SK-N-SH (cell line): Measurements from ENCODE around the gene FAM83F. TPM values are rescaled to one million over a fixed set of nuclear protein-coding genes. Genes with fewer than 3 reads are reported as not detected.

Experiments used
- CTCF ChIA-PET: fragments of 300-600, 350-600 bp; formaldehyde crosslinking; extraction: SDS; loops from one replicate; lab custom pipeline; 2021; lab: Yijun Ruan, JAX
- POLR2A ChIA-PET: fragments of 350-600 bp; sonication (Branson Sonifier 250); formaldehyde crosslinking; extraction: SDS; loops from one replicate; lab custom pipeline; 2020; ENCODE audit warnings: antibody characterized with exemption, inconsistent platforms; lab: Yijun Ruan, JAX
- DNase-seq: peaks from one replicate; pipeline ENCODE4 v3.0.0; 2012
- H2AFZ ChIP-seq: fragments of 200-600 bp; sonication (generic); 2 replicates; pipeline ENCODE4 v1.8.1; 2016; ENCODE audit warnings: antibody characterized with exemption, mild to moderate bottlenecking, low read depth
- H3F3A ChIP-seq: fragments of 200-600 bp; sonication (generic); replicated peaks from 2 replicates; pipeline ENCODE3; 2016; ENCODE audit warnings: antibody characterized with exemption, mild to moderate bottlenecking; ENCODE audit not compliant: insufficient read depth
- H3K27ac ChIP-seq, 2 experiments: fragments of 200-500 bp in 1 of 2; fragments of 200-600 bp in 1 of 2; sonication (Bioruptor generic) in 1 of 2; sonication (generic), shearing (Covaris generic) in 1 of 2; 2 replicates each; pipeline versions ENCODE4 v1.5.1 to v1.6.1; 2014 to 2016; ENCODE audit warnings: low read depth in 2 of 2, inconsistent platforms in 1 of 2, low read length in 1 of 2, mild to moderate bottlenecking in 1 of 2, mixed read lengths in 1 of 2
- H3K27me3 ChIP-seq: fragments of 200-600 bp; sonication (generic), shearing (Covaris generic); 2 replicates; pipeline ENCODE4 v1.6.1; 2016; ENCODE audit warnings: mixed run types; ENCODE audit not compliant: insufficient read depth
- H3K36me3 ChIP-seq, 2 experiments: fragments of 200-500 bp in 1 of 2; fragments of 200-600 bp in 1 of 2; sonication (Bioruptor generic) in 1 of 2; sonication (generic) in 1 of 2; replicated peaks in 1 of 2; 2 replicates each; pipeline versions ENCODE3 to v1.5.1; 2014 to 2016; ENCODE audit warnings: low read length in 1 of 2, mild to moderate bottlenecking in 1 of 2; ENCODE audit not compliant: insufficient read depth in 2 of 2, control insufficient read depth in 1 of 2
- H3K4me1 ChIP-seq, 2 experiments: fragments of 200-500 bp in 1 of 2; fragments of 200-600 bp in 1 of 2; sonication (Bioruptor generic) in 1 of 2; sonication (generic), shearing (Covaris generic) in 1 of 2; 2 replicates each; pipeline versions ENCODE4 v1.5.1 to v1.6.1; 2014 to 2016; ENCODE audit warnings: low read depth in 1 of 2, low read length in 1 of 2, mixed run types in 1 of 2; ENCODE audit not compliant: insufficient read depth in 2 of 2, control insufficient read depth in 1 of 2
- H3K4me2 ChIP-seq: fragments of 200-600 bp; sonication (generic), shearing (Covaris generic); 2 replicates; pipeline ENCODE4 v1.6.1; 2017; ENCODE audit warnings: mixed run types
- H3K4me3 ChIP-seq, 2 experiments: fragments of 200-500 bp in 1 of 2; fragments of 200-600 bp in 1 of 2; sonication (Bioruptor generic) in 1 of 2; sonication (generic), shearing (Covaris generic) in 1 of 2; 2 replicates each; pipeline versions ENCODE4 v1.5.1 to v1.8.1; 2014 to 2016; ENCODE audit warnings: low read depth in 2 of 2, inconsistent platforms in 1 of 2, low read length in 1 of 2, mild to moderate bottlenecking in 1 of 2, mixed read lengths in 1 of 2, moderate library complexity in 1 of 2
- H3K79me2 ChIP-seq: fragments of 200-600 bp; sonication (generic); 2 replicates; pipeline ENCODE4 v1.8.1; 2017; ENCODE audit warnings: mild to moderate bottlenecking; ENCODE audit not compliant: insufficient read depth
- H3K9ac ChIP-seq: fragments of 200-600 bp; sonication (generic); 2 replicates; pipeline ENCODE4 v1.6.1; 2017; ENCODE audit warnings: mixed run types
- H3K9me2 ChIP-seq: fragments of 200-600 bp; sonication (generic); 2 replicates; pipeline ENCODE4 v1.6.1; 2017; ENCODE audit warnings: mixed run types
- H3K9me3 ChIP-seq: fragments of 200-600 bp; sonication (generic); 2 replicates; pipeline ENCODE4 v1.6.1; 2017; ENCODE audit warnings: mixed run types, mild to moderate bottlenecking, moderate library complexity
- H4K20me1 ChIP-seq: fragments of 200-600 bp; sonication (generic); 2 replicates; pipeline ENCODE4 v1.6.1; 2017; ENCODE audit warnings: mild to moderate bottlenecking, mixed run types; ENCODE audit not compliant: insufficient read depth
- ELF1 ChIP-seq: IDR thresholded peaks from 2 replicates; pipeline ENCODE4 v1.4.0; 2012
- EP300 ChIP-seq, 2 experiments: IDR thresholded peaks; 2 replicates each; pipeline versions ENCODE4 v1.4.0 to v1.6.1; 2012; ENCODE audit warnings: borderline replicate concordance in 1 of 2, low read depth in 1 of 2, low read length in 1 of 2
- EZH2phosphoT487 ChIP-seq: fragments of 200-600 bp; sonication (generic); IDR thresholded peaks from 2 replicates; pipeline ENCODE4 v1.6.1; 2017; ENCODE audit warnings: low read depth, mixed run types, mild to moderate bottlenecking, antibody characterized with exemption, moderate library complexity, borderline replicate concordance
- FOSL2 ChIP-seq: IDR thresholded peaks from 2 replicates; pipeline ENCODE4 v1.4.0; 2012; ENCODE audit warnings: low read depth, mild to moderate bottlenecking, moderate library complexity, borderline replicate concordance
- GABPA ChIP-seq: IDR thresholded peaks from 2 replicates; pipeline ENCODE4 v1.4.0; 2012; ENCODE audit warnings: low read depth, mild to moderate bottlenecking
- JUND ChIP-seq: IDR thresholded peaks from 2 replicates; pipeline ENCODE4 v1.4.0; 2012
- MEF2A ChIP-seq: IDR thresholded peaks from 2 replicates; pipeline ENCODE4 v1.4.0; 2012; ENCODE audit warnings: low read depth, borderline replicate concordance
- MXI1 ChIP-seq: IDR thresholded peaks from 2 replicates; pipeline ENCODE4 v1.6.1; 2012; ENCODE audit warnings: mild to moderate bottlenecking, low read depth, low read length, improper control_type of control experiment
- RXRA ChIP-seq: IDR thresholded peaks from 2 replicates; pipeline ENCODE4 v1.4.0; 2012; ENCODE audit warnings: low read depth, mild to moderate bottlenecking, borderline replicate concordance
- WGBS: methylation state at CpG from one replicate; pipeline ENCODE4 v1.1.6; 2017; ENCODE audit warnings: low lambda C conversion rate; 5-methylcytosine and 5-hydroxymethylcytosine counted together
- polyA plus RNA-seq, 3 experiments: library from polyadenylated mRNA; depleted of rRNA; stranded (reverse); fragments of >200 nt; gene quantifications; 2 replicates each; pipeline ENCODE4 v1.2.3, GENCODE V29; 2012
- TF ChIP-seq, protein P1 (sequence below): IDR thresholded peaks from 2 replicates; pipeline ENCODE4 v1.4.0; 2012; ENCODE audit warnings: low read depth, borderline replicate concordance
- TF ChIP-seq, protein P2 (sequence below): IDR thresholded peaks from 2 replicates; pipeline ENCODE4 v1.4.0; 2012; ENCODE audit warnings: low read depth, borderline replicate concordance
- TF ChIP-seq, protein P3 (sequence below): fragments of 150-350 bp; IDR thresholded peaks from 2 replicates; pipeline ENCODE4 v1.6.1; 2016; ENCODE audit warnings: mild to moderate bottlenecking, low read depth, low read length

FAM83F gene
- polyA plus RNA-seq, 1 of the 3 experiments (the other 2 are of a cell fraction) = not detected

DNA sequence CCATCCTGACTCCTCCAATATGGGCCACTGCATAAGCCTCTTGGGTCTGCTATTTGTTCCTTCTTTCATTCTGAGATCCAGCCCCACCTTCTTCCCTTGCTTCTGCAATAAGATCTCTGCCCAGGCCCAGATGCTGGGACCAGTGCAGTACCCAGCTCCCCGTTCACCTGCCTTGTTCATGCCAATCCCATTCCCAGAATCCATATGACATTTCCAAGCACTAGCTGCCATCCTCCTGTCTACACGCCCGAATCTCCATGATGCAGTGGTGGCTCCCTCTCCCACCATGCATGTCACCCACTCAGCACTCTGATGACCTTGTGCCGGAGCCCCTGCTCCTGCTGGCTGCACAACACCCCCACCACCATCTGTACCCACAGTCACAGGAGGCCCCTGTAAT lies 11.4 kb upstream of the FAM83F start:
- 86% methylated on average over 1 of the region's 4 CpGs for WGBS
- Histone ChIP-seq H3K79me2 (no peaks in the 10 kb centered on the region), H3K27me3 (no peaks in the 10 kb centered on the region), H4K20me1 (no peaks in the 10 kb centered on the region), H2AFZ (no peak overlapping the region), H3K4me1 (no peaks in the 10 kb centered on the region; a peak in 1 of 4 replicates), H3K9ac (no peak overlapping the region), H3K27ac (no peak overlapping the region), H3K9me2 (no peaks in the 10 kb centered on the region), H3K36me3 (no peaks in the 10 kb centered on the region), H3K9me3 (no peaks in the 10 kb centered on the region), H3K4me2 (no peak overlapping the region), H3K4me3 (no peak overlapping the region), H3F3A (no peaks in the 10 kb centered on the region)
- CTCF ChIA-PET = no interaction called here
- POLR2A ChIA-PET = no interaction called here
- TF ChIP-seq MEF2A (no peak), GABPA (no peak), MXI1 (no peak), ELF1 (no peak), RXRA (no peak)
- TF ChIP-seq, protein P1, sequence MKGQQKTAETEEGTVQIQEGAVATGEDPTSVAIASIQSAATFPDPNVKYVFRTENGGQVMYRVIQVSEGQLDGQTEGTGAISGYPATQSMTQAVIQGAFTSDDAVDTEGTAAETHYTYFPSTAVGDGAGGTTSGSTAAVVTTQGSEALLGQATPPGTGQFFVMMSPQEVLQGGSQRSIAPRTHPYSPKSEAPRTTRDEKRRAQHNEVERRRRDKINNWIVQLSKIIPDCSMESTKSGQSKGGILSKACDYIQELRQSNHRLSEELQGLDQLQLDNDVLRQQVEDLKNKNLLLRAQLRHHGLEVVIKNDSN = no peak
- TF ChIP-seq, protein P2, sequence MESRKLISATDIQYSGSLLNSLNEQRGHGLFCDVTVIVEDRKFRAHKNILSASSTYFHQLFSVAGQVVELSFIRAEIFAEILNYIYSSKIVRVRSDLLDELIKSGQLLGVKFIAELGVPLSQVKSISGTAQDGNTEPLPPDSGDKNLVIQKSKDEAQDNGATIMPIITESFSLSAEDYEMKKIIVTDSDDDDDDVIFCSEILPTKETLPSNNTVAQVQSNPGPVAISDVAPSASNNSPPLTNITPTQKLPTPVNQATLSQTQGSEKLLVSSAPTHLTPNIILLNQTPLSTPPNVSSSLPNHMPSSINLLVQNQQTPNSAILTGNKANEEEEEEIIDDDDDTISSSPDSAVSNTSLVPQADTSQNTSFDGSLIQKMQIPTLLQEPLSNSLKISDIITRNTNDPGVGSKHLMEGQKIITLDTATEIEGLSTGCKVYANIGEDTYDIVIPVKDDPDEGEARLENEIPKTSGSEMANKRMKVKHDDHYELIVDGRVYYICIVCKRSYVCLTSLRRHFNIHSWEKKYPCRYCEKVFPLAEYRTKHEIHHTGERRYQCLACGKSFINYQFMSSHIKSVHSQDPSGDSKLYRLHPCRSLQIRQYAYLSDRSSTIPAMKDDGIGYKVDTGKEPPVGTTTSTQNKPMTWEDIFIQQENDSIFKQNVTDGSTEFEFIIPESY = no peak
- no peak for DNase-seq

DNA sequence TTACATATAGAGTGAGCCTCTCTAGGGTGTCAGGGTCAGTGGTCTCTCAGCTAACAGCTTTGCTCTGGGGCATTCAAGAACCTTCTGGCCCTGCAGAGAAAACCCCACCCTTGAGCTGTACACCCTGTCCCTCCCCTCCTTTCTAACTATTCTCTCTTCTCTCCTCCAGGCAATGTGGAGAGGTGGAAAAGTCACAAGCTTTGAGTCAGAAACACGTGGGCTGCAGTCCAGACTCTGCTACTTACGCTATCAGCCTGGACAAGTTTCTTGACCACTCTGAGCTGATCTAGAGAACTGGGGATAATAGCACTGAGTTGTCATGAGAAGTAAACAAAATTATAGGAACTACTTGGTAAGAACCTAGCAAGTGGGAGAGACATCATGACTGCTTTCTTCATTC lies 10.7 kb upstream of the FAM83F start:
- Histone ChIP-seq H3K4me3 (no peak overlapping the region), H3K4me2 (no peak overlapping the region), H3K4me1 (no peaks in the 10 kb centered on the region; a peak in 1 of 4 replicates), H4K20me1 (no peaks in the 10 kb centered on the region), H3K27ac (no peak overlapping the region), H3K9me3 (no peaks in the 10 kb centered on the region), H3F3A (no peaks in the 10 kb centered on the region), H3K36me3 (no peaks in the 10 kb centered on the region), H2AFZ (no peak overlapping the region), H3K79me2 (no peaks in the 10 kb centered on the region), H3K9ac (no peak overlapping the region), H3K27me3 (no peaks in the 10 kb centered on the region)
- WGBS = 72% methylated on average over 2 of the region's 2 CpGs
- ChIA-PET CTCF (no interaction called here), POLR2A (no interaction called here)
- no peak for DNase-seq
- TF ChIP-seq EZH2phosphoT487 (no peak), MEF2A (no peak), FOSL2 (no peak), GABPA (no peak), JUND (no peak), EP300 (IDR thresholded peaks at IDR 0.05; ENCODE audit: borderline replicate concordance in 1 of 2, low read depth in 1 of 2, low read length in 1 of 2) (no peak)
- TF ChIP-seq, protein P3, sequence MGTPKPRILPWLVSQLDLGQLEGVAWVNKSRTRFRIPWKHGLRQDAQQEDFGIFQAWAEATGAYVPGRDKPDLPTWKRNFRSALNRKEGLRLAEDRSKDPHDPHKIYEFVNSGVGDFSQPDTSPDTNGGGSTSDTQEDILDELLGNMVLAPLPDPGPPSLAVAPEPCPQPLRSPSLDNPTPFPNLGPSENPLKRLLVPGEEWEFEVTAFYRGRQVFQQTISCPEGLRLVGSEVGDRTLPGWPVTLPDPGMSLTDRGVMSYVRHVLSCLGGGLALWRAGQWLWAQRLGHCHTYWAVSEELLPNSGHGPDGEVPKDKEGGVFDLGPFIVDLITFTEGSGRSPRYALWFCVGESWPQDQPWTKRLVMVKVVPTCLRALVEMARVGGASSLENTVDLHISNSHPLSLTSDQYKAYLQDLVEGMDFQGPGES = no peak
- TF ChIP-seq, all 33 proteins: peak for 0
- H3K9me2 ChIP-seq = no peaks in the 10 kb centered on the region
